T-helper 1 cell treated with Interleukin-12 subunit alpha and Interleukin-12 subunit beta and Interleukin-4 antibody, amounts not matched to agents 30 μg/mL and 1 μg/mL, for 36 hours (primary cell): ENCODE measurements around the gene WRAP73.

Experiments
- H3K27ac Mint-ChIP-seq: one replicate; pipeline ENCODE4 v1.8.0; 2021; ENCODE audit warnings: mild to moderate bottlenecking, mixed read lengths
- H3K27me3 Mint-ChIP-seq: one replicate; pipeline ENCODE4 v1.8.0; 2021; ENCODE audit warnings: low read depth, mixed read lengths
- H3K36me3 Mint-ChIP-seq: one replicate; pipeline ENCODE4 v1.8.0; 2021; ENCODE audit warnings: low read depth, mixed read lengths
- H3K4me1 Mint-ChIP-seq: one replicate; pipeline ENCODE4 v1.8.0; 2021; ENCODE audit warnings: low read depth, mixed read lengths
- H3K4me3 Mint-ChIP-seq: one replicate; pipeline ENCODE4 v1.8.0; 2021; ENCODE audit warnings: mild to moderate bottlenecking, moderate library complexity, mixed read lengths
- H3K9me3 Mint-ChIP-seq: one replicate; pipeline ENCODE4 v1.8.0; 2021; ENCODE audit warnings: mixed read lengths

WRAP73 gene

GRCh38 chr1:3614755-3615742 is 34.9 kb downstream of the WRAP73 start:
- Mint-ChIP-seq H3K4me3 (no peak overlapping the region), H3K9me3 (no peaks in the 10 kb centered on the region), H3K4me1 (peaks cover 2% of the 10 kb centered on the region), H3K27ac (no peak overlapping the region), H3K36me3 (no peaks in the 10 kb centered on the region), H3K27me3 (peaks cover 28% of the 10 kb centered on the region)

GRCh38 chr1:3612123-3612522 is 37.8 kb downstream of the WRAP73 start:
- no peak overlapping the region for H3K4me3 Mint-ChIP-seq
- H3K9me3 Mint-ChIP-seq = no peaks in the 10 kb centered on the region
- H3K27me3 Mint-ChIP-seq = peaks cover 32% of the 10 kb centered on the region
- no peak overlapping the region for H3K27ac Mint-ChIP-seq
- no peaks in the 10 kb centered on the region for H3K4me1 Mint-ChIP-seq
- H3K36me3 Mint-ChIP-seq = no peaks in the 10 kb centered on the region

DNA sequence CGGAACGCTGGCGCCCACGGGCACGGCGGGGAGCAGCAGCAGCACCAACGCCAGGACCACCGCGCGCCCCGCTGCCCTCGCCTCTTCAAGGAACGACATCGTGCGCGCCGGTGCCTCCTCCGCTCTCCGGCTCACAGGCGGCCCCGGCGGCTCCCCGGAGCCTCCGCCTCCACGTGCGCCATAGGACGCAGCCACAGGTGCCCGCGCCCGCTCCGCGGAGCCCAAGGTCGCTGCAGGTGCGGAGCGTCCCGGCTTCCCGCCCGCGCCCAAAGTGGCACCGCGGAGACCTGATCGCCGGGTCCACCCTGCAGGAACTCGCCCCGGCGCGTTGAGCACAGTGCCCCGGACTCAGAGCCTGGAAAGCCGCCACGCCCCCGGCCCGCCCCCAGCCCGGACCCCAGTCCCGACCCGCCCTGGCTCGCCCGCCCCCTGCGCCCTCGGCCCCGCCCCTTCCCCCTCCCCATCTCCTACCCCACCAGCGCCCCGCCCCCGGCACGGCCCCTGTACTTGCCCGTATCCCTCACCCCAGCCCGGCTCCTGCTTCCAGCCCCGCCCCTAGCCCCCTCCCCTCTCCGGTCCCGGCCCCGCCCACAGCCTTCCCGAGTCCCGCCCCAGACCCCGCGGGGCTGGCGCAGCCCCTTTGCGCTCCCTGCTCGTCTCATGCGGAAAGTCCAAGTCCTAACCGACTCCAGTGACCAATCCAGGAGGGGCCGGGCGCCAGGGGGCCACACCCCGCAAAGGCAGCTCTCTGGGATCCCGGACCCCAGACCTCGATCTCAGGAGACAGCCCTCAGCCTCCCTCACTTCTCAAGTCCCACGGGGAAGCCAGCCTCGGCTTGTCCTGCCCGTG is 38.5 kb downstream of the WRAP73 start, which contains the start of gene MEGF6:
MEGF6 (minus strand) TSS at position 339 of the 850 bp plus-strand sequence; CDS start at position 99, 240 bp downstream.
- no peaks in the 10 kb centered on the region for H3K9me3 Mint-ChIP-seq
- no peaks in the 10 kb centered on the region for H3K36me3 Mint-ChIP-seq
- no peaks in the 10 kb centered on the region for H3K4me1 Mint-ChIP-seq
- no peak within 1 kb of the TSS for H3K4me3 Mint-ChIP-seq
- H3K27me3 Mint-ChIP-seq = peaks cover 32% of the 10 kb centered on the region
- no peak within 1 kb of the TSS for H3K27ac Mint-ChIP-seq

DNA sequence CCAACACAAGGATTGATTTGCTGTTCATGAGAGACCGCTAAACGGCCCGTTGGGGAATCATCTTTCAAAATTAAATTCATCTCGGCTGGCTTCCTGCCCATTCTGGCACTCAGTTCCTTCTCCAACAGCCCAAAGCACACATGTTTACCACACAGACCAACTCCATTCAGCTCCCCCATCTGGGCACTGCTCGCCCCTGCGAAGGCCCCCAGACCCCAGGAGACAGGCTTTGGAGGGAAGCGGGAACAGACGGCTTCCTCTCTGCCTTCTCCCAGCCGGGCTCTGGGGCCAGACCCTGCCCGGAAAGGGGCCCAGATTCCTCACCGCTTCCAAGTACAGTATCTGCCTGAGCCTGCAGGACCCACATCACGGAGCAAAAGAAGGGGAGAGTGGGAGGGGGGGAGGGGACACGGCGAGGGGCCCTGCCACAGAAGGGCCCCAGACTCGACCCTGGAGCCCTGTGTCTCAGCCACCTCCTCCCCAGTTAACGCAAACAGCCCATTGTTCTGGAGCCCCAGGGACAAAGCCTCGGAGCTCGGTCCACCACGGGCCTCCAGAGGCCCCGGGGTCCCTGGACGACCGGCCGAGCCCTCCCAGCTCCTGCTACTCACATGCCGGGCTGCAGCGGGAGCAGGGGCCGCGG is 39.3 kb downstream of the WRAP73 start:
- Mint-ChIP-seq H3K9me3 (no peaks in the 10 kb centered on the region), H3K4me3 (no peak overlapping the region), H3K4me1 (no peaks in the 10 kb centered on the region), H3K27me3 (peaks cover 32% of the 10 kb centered on the region), H3K27ac (no peak overlapping the region), H3K36me3 (no peaks in the 10 kb centered on the region)

DNA sequence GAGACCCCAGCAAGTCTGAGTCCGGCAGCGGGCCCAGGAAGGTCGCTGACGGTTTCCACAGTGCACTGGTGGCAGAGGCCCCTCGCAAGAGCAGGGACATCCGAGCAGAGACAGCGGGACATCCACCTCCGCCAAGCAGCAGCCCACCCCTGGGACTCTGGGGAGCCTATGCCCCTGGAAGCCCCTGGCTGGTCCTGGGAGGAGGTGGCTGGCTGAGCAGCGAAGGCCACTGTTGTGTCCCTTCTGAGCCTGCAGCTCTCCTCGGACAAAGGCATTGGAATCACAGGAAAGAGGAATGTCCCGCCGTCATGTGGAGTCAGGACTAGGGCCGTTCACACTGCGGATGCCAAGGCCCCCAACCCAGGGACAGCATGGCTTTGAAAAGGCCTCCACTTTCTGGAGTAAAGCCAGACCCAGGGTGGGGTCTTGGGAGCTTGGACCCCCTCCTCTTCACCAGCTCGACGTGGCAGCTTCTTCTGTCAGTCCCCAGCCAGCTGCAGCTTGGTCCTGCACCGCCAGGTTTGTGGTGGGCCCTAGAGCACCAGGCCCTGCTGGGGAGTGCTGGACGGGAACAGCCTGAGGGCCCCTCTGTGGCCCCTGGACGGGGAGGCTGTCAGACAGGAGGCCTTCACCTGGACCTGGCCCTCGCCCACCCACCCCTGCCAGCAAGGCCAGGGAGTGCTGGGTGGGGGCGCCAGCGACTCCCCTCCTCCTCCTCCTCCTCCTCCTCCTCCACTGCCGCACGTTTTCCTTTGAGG is 40.0 kb downstream of the WRAP73 start:
- H3K4me1 Mint-ChIP-seq = no peaks in the 10 kb centered on the region
- H3K9me3 Mint-ChIP-seq = no peaks in the 10 kb centered on the region
- peaks cover 30% of the 10 kb centered on the region for H3K27me3 Mint-ChIP-seq
- H3K36me3 Mint-ChIP-seq = no peaks in the 10 kb centered on the region
- no peak overlapping the region for H3K27ac Mint-ChIP-seq
- no peak overlapping the region for H3K4me3 Mint-ChIP-seq

- Mint-ChIP-seq H3K4me1 (no peaks in the 10 kb centered on the region), H3K27me3 (peaks cover 24% of the 10 kb centered on the region), H3K9me3 (no peaks in the 10 kb centered on the region), H3K36me3 (no peaks in the 10 kb centered on the region), H3K4me3 (no peak overlapping the region), H3K27ac (no peak overlapping the region)
Measured at GRCh38 chr1:3609016-3609768, 40.7 kb downstream of the WRAP73 start.

GRCh38 chr1:3608154-3608553 is 41.7 kb downstream of the WRAP73 start:
- Mint-ChIP-seq H3K36me3 (no peaks in the 10 kb centered on the region), H3K27me3 (peaks cover 17% of the 10 kb centered on the region), H3K27ac (no peak overlapping the region), H3K4me3 (no peak overlapping the region), H3K4me1 (no peaks in the 10 kb centered on the region), H3K9me3 (no peaks in the 10 kb centered on the region)

GRCh38 chr1:3607703-3608065 is 42.2 kb downstream of the WRAP73 start:
- H3K27ac Mint-ChIP-seq = no peak overlapping the region
- peaks cover 17% of the 10 kb centered on the region for H3K27me3 Mint-ChIP-seq
- H3K36me3 Mint-ChIP-seq = no peaks in the 10 kb centered on the region
- no peak overlapping the region for H3K4me3 Mint-ChIP-seq
- H3K4me1 Mint-ChIP-seq = no peaks in the 10 kb centered on the region
- no peaks in the 10 kb centered on the region for H3K9me3 Mint-ChIP-seq

GRCh38 chr1:3606779-3607702 is 42.9 kb downstream of the WRAP73 start:
- H3K27ac Mint-ChIP-seq = no peak overlapping the region
- no peaks in the 10 kb centered on the region for H3K36me3 Mint-ChIP-seq
- no peak overlapping the region for H3K4me3 Mint-ChIP-seq
- no peaks in the 10 kb centered on the region for H3K9me3 Mint-ChIP-seq
- no peaks in the 10 kb centered on the region for H3K4me1 Mint-ChIP-seq
- H3K27me3 Mint-ChIP-seq = peaks cover 14% of the 10 kb centered on the region

DNA sequence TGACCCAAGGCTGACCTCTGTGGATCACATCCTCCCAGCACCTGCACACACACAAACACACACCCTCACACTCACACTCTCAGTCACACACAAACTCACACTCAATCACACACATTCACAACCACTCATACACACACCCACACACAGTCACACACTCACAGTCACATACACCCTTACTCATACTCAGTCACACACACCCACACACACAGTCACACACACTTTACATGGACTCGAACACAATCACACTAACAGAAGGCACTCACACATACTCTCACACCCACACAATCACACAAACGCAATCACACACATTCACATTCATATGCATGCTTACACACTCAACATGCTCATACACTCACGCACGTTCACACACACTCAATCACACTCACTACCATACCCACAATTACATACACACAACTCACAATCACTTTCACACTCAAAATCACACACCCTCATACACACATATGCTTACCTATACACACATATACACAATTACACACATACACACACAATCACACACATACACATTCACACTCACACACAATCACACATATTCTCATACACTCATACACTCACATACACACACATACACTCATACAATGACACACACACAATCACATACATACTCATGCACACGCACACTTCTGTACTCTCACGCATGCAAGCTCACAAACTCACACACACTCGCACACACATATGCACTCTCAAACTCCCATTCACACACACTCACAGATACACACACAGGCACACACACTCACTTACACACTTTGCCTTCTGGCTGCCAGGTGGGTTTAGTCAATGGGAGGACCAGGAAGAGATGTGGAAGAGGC is 44.7 kb downstream of the WRAP73 start:
- H3K36me3 Mint-ChIP-seq = no peaks in the 10 kb centered on the region
- H3K9me3 Mint-ChIP-seq = no peaks in the 10 kb centered on the region
- no peaks in the 10 kb centered on the region for H3K4me1 Mint-ChIP-seq
- peaks cover 4% of the 10 kb centered on the region for H3K27me3 Mint-ChIP-seq
- H3K27ac Mint-ChIP-seq = no peak overlapping the region
- no peak overlapping the region for H3K4me3 Mint-ChIP-seq

- Mint-ChIP-seq H3K9me3 (no peaks in the 10 kb centered on the region), H3K4me1 (no peaks in the 10 kb centered on the region), H3K36me3 (no peaks in the 10 kb centered on the region), H3K27ac (no peak overlapping the region), H3K27me3 (peaks cover 4% of the 10 kb centered on the region), H3K4me3 (no peak overlapping the region)
Measured at GRCh38 chr1:3604468-3604974, 45.4 kb downstream of the WRAP73 start.
